GM12878 (cell line): ENCODE data around the gene BATF.

ENCODE experiments used
- EGR1 ChIP-seq, 2 experiments: IDR thresholded peaks; 1 replicate in 1 of 2; 2 replicates in 1 of 2; pipeline ENCODE4 v1.6.1; 2011 to 2012; ENCODE audit warnings: low read depth in 2 of 2, low read length in 2 of 2, borderline replicate concordance in 1 of 2, mild to moderate bottlenecking in 1 of 2, moderate library complexity in 1 of 2
- ETV6 ChIP-seq, 2 experiments: fragments of 450-650 bp in 1 of 2; IDR thresholded peaks in 1 of 2; conservative IDR thresholded peaks in 1 of 2; 2 replicates each; pipeline ENCODE4 v1.6.1; 2014; ENCODE audit warnings: antibody characterized with exemption in 1 of 2, borderline replicate concordance in 1 of 2, low read depth in 1 of 2, mild to moderate bottlenecking in 1 of 2, moderate library complexity in 1 of 2
- EZH2 ChIP-seq: IDR thresholded peaks from 2 replicates; pipeline ENCODE4 v1.6.1; 2012; ENCODE audit warnings: low read depth, mild to moderate bottlenecking, control low read depth, inconsistent platforms, low read length, borderline replicate concordance; ENCODE audit not compliant: control insufficient read depth
- FOS ChIP-seq: IDR thresholded peaks from 3 replicates; pipeline ENCODE4 v1.6.1; 2011; ENCODE audit warnings: borderline replicate concordance; ENCODE audit not compliant: insufficient read length; ENCODE audit errors: extremely low read depth
- MXI1 ChIP-seq: fragments of 150-350 bp; IDR thresholded peaks from 2 replicates; pipeline ENCODE4 v1.6.1; 2011; ENCODE audit warnings: low read depth, mild to moderate bottlenecking, inconsistent platforms, low read length, improper control_type of control experiment
- POLR2A ChIP-seq: IDR thresholded peaks from 2 replicates; pipeline ENCODE4 v1.6.1; 2011; ENCODE audit warnings: low read depth, mild to moderate bottlenecking, low read length
- POLR2AphosphoS2 ChIP-seq: IDR thresholded peaks from 2 replicates; pipeline ENCODE4 v1.6.1; 2011; ENCODE audit warnings: low read depth, mild to moderate bottlenecking, low read length, improper control_type of control experiment, moderate library complexity
- SMAD1 ChIP-seq: fragments of 450-650 bp; IDR thresholded peaks from 2 replicates; pipeline ENCODE4 v1.6.1; 2018; ENCODE audit warnings: mild to moderate bottlenecking, low read depth; ENCODE audit not compliant: partially characterized antibody
- TCF12 ChIP-seq: IDR thresholded peaks from 2 replicates; pipeline ENCODE4 v1.6.1; 2011; ENCODE audit warnings: low read depth, mild to moderate bottlenecking, low read length
- TCF3 ChIP-seq: IDR thresholded peaks from 2 replicates; pipeline ENCODE4 v1.6.1; 2012; ENCODE audit warnings: low read depth, mild to moderate bottlenecking, low read length, borderline replicate concordance; ENCODE audit not compliant: insufficient read depth
- ZZZ3 ChIP-seq: IDR thresholded peaks from 2 replicates; pipeline ENCODE4 v1.6.1; 2011; ENCODE audit warnings: low read depth; ENCODE audit not compliant: control insufficient read depth, insufficient read length
- TF ChIP-seq, protein P1 (sequence below), 3 experiments: IDR thresholded peaks in 2 of 3; conservative IDR thresholded peaks in 1 of 3; 2 replicates each; pipeline ENCODE4 v1.5.1; 2011; ENCODE audit warnings: low read depth in 3 of 3, low read length in 3 of 3, mild to moderate bottlenecking in 3 of 3, control low read depth in 2 of 3, moderate library complexity in 2 of 3, inconsistent platforms in 1 of 3, mixed read lengths in 1 of 3; ENCODE audit not compliant: control insufficient read depth in 2 of 3, insufficient read depth in 1 of 3; ENCODE audit errors: extremely low read depth in 1 of 3
- TF ChIP-seq, protein P2 (sequence below): fragments of 450-650 bp; IDR thresholded peaks from 2 replicates; pipeline ENCODE4 v1.6.1; 2017; ENCODE audit warnings: mild to moderate bottlenecking, moderate library complexity

DNA sequence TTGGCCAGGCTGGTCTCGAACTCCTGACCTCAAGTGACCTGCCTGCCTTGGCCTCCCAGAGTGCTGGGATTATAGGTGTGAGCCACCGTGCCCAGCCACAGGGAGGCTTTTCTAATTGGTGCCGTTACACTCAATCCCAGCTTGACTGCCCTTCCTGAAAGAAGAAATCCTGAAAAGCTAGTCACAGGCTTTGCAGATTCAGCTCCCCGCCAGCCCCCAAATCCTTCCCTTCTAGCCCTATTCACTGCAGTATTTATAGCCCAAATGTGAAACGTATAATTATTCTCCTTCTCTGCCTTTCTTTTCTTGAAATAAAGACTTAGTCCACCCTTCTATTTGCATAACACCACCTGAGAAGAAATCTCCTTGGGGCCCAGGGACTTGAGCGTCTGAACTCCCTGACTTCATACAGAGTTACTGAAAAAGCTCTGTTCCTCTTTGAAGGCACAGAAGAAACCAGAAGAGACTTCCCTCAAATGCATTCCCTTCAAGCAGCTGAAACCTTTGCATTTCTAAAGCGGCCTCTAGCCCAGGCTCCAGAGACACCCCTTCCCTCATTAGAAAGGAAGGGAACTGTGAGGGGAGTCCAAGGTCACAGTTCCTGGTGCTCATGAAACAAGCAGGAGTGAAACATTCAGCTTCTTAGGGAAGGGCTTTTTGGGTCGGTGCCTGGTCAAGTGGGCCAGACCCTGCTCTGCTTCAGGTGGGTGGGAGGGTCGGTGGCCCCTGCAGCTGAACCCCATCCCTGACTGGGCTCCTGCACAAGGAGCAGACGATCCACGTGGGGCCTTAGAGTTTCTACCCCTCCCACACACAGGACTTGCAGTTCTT, 42.3 kb upstream of the BATF start:
- TF ChIP-seq POLR2A (no peak), TCF3 (no peak), EGR1 (IDR thresholded peaks at IDR 0.05; ENCODE audit: borderline replicate concordance in 1 of 2, low read depth in 2 of 2, low read length in 2 of 2) (no peak), FOS (no peak), ZZZ3 (no peak), TCF12 (no peak), SMAD1 (no peak), POLR2AphosphoS2 (no peak), MXI1 (no peak), EZH2 (no peak), ETV6 (conservative IDR thresholded peaks at IDR 0.05 in 1 of 2, IDR thresholded peaks at IDR 0.05 in 1 of 2; ENCODE audit: borderline replicate concordance in 1 of 2, low read depth in 1 of 2) (no peak)
- TF ChIP-seq, protein P1, sequence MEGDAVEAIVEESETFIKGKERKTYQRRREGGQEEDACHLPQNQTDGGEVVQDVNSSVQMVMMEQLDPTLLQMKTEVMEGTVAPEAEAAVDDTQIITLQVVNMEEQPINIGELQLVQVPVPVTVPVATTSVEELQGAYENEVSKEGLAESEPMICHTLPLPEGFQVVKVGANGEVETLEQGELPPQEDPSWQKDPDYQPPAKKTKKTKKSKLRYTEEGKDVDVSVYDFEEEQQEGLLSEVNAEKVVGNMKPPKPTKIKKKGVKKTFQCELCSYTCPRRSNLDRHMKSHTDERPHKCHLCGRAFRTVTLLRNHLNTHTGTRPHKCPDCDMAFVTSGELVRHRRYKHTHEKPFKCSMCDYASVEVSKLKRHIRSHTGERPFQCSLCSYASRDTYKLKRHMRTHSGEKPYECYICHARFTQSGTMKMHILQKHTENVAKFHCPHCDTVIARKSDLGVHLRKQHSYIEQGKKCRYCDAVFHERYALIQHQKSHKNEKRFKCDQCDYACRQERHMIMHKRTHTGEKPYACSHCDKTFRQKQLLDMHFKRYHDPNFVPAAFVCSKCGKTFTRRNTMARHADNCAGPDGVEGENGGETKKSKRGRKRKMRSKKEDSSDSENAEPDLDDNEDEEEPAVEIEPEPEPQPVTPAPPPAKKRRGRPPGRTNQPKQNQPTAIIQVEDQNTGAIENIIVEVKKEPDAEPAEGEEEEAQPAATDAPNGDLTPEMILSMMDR (IDR thresholded peaks at IDR 0.05 in 2 of 3, conservative IDR thresholded peaks at IDR 0.05 in 1 of 3; ENCODE audit: control insufficient read depth in 2 of 3, extremely low read depth in 1 of 3, insufficient read depth in 1 of 3, low read depth in 3 of 3, low read length in 3 of 3), result no peak
- TF ChIP-seq, protein P2, sequence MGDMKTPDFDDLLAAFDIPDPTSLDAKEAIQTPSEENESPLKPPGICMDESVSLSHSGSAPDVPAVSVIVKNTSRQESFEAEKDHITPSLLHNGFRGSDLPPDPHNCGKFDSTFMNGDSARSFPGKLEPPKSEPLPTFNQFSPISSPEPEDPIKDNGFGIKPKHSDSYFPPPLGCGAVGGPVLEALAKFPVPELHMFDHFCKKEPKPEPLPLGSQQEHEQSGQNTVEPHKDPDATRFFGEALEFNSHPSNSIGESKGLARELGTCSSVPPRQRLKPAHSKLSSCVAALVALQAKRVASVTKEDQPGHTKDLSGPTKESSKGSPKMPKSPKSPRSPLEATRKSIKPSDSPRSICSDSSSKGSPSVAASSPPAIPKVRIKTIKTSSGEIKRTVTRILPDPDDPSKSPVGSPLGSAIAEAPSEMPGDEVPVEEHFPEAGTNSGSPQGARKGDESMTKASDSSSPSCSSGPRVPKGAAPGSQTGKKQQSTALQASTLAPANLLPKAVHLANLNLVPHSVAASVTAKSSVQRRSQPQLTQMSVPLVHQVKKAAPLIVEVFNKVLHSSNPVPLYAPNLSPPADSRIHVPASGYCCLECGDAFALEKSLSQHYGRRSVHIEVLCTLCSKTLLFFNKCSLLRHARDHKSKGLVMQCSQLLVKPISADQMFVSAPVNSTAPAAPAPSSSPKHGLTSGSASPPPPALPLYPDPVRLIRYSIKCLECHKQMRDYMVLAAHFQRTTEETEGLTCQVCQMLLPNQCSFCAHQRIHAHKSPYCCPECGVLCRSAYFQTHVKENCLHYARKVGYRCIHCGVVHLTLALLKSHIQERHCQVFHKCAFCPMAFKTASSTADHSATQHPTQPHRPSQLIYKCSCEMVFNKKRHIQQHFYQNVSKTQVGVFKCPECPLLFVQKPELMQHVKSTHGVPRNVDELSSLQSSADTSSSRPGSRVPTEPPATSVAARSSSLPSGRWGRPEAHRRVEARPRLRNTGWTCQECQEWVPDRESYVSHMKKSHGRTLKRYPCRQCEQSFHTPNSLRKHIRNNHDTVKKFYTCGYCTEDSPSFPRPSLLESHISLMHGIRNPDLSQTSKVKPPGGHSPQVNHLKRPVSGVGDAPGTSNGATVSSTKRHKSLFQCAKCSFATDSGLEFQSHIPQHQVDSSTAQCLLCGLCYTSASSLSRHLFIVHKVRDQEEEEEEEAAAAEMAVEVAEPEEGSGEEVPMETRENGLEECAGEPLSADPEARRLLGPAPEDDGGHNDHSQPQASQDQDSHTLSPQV, result no peak
